Measurements from ENCODE around the gene FCER1G. TPM values are rescaled to one million over a fixed set of nuclear protein-coding genes. Genes with fewer than 3 reads are reported as not detected.

Gene FCER1G
- total and polyA plus RNA-seq, 2 of the 4 experiments (the other 2 are of a cell fraction) = 0.44 TPM; not detected in 1

DNA sequence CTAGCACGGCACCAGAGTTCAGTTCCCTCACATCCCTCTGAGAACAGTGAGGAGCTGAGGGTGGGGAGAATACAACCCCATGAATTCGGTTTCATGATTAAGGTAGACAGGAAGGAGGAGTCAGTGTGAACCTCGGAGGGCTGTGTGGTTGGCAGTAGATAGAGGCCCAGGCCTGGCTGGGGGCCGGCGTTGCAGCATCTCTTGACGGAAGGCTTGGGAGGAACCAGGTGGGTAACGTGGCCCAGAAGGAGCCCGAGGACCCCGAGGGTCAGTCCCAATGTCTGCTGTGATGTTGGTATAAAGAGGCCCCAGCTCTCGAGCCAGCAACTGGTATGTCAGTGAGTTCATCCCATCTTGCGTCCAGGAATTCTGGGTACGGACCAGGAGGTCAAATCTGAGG lies 43.4 kb upstream of the FCER1G start:
- H3K27me3 ChIP-seq (ENCODE audit: control insufficient read depth, insufficient read depth, low read length) = no peaks in the 10 kb centered on the region
- intact Hi-C loops (cut with micrococcal nuclease) = no loop called here
- no peak for DNase-seq
- H3K27ac ChIP-seq (ENCODE audit: insufficient read depth, low read length) = no peak overlapping the region
- TF ChIP-seq, protein P1, sequence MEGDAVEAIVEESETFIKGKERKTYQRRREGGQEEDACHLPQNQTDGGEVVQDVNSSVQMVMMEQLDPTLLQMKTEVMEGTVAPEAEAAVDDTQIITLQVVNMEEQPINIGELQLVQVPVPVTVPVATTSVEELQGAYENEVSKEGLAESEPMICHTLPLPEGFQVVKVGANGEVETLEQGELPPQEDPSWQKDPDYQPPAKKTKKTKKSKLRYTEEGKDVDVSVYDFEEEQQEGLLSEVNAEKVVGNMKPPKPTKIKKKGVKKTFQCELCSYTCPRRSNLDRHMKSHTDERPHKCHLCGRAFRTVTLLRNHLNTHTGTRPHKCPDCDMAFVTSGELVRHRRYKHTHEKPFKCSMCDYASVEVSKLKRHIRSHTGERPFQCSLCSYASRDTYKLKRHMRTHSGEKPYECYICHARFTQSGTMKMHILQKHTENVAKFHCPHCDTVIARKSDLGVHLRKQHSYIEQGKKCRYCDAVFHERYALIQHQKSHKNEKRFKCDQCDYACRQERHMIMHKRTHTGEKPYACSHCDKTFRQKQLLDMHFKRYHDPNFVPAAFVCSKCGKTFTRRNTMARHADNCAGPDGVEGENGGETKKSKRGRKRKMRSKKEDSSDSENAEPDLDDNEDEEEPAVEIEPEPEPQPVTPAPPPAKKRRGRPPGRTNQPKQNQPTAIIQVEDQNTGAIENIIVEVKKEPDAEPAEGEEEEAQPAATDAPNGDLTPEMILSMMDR (conservative IDR thresholded peaks at IDR 0.05; ENCODE audit: low read depth, low read length) = no peak
- no peak for TF ChIP-seq RAD21 (IDR thresholded peaks at IDR 0.05; ENCODE audit: low read length)
- TF ChIP-seq RFX5 (IDR thresholded peaks at IDR 0.05; ENCODE audit: low read depth, low read length) = no peak
- TF ChIP-seq, protein P2, sequence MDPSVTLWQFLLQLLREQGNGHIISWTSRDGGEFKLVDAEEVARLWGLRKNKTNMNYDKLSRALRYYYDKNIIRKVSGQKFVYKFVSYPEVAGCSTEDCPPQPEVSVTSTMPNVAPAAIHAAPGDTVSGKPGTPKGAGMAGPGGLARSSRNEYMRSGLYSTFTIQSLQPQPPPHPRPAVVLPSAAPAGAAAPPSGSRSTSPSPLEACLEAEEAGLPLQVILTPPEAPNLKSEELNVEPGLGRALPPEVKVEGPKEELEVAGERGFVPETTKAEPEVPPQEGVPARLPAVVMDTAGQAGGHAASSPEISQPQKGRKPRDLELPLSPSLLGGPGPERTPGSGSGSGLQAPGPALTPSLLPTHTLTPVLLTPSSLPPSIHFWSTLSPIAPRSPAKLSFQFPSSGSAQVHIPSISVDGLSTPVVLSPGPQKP (IDR thresholded peaks at IDR 0.05; ENCODE audit: borderline replicate concordance, low read depth, low read length) = no peak
- no peak for TF ChIP-seq POLR2A (IDR thresholded peaks at IDR 0.05; ENCODE audit: low read depth, low read length)
- TF ChIP-seq FOS (IDR thresholded peaks at IDR 0.05; ENCODE audit: low read depth, low read length) = no peak
- TF ChIP-seq, protein P3, sequence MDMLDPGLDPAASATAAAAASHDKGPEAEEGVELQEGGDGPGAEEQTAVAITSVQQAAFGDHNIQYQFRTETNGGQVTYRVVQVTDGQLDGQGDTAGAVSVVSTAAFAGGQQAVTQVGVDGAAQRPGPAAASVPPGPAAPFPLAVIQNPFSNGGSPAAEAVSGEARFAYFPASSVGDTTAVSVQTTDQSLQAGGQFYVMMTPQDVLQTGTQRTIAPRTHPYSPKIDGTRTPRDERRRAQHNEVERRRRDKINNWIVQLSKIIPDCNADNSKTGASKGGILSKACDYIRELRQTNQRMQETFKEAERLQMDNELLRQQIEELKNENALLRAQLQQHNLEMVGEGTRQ (IDR thresholded peaks at IDR 0.05; ENCODE audit: low read depth, low read length) = no peak
- TF ChIP-seq MAZ (IDR thresholded peaks at IDR 0.05; ENCODE audit: borderline replicate concordance, low read depth, low read length) = no peak
- no peak for TF ChIP-seq MXI1 (IDR thresholded peaks at IDR 0.05; ENCODE audit: borderline replicate concordance, low read depth, low read length)
- TF ChIP-seq BHLHE40 (IDR thresholded peaks at IDR 0.05; ENCODE audit: low read depth, low read length) = no peak
- TF ChIP-seq MAFK (IDR thresholded peaks at IDR 0.05; ENCODE audit: low read depth, low read length) = no peak
- no peak overlapping the region for H4K5ac ChIP-seq (ENCODE audit: low read depth, low read length)
- dilution Hi-C loops (cut with HindIII; ENCODE audit: low sequenced_read_pairs, unreplicated experiment) = no loop called here
- no peak overlapping the region for H4K8ac ChIP-seq (ENCODE audit: low read depth in 2 of 2, low read length in 2 of 2)
- H2AFZ ChIP-seq (replicated peaks; ENCODE audit: low read length, poor library complexity) = no peak overlapping the region
- no peak overlapping the region for H2BK20ac ChIP-seq (ENCODE audit: low read depth, low read length)
- peaks cover 14% of the 10 kb centered on the region for H3K9me1 ChIP-seq (ENCODE audit: insufficient read depth, low read length)
- no peak overlapping the region for H3K18ac ChIP-seq (ENCODE audit: low read depth, low read length)
- H3K9me3 ChIP-seq (ENCODE audit: control insufficient read depth, insufficient read depth, low read length) = no peaks in the 10 kb centered on the region
- no peak overlapping the region; the same call in 2 of the 3 replicates for H2BK15ac ChIP-seq (ENCODE audit: low read depth, low read length)
- H2AK9ac ChIP-seq (replicated peaks; ENCODE audit: low read depth, low read length, poor library complexity) = no peak overlapping the region
- H3K4me3 ChIP-seq (ENCODE audit: insufficient read depth, low read depth, low read length) = no peak overlapping the region
- no peak overlapping the region for H2BK5ac ChIP-seq (ENCODE audit: low read depth, low read length, poor library complexity, severe bottlenecking)
- no peak overlapping the region for H3K4ac ChIP-seq (ENCODE audit: low read depth, low read length)
- H3K9ac ChIP-seq (ENCODE audit: low read depth, low read length) = no peak overlapping the region
- in situ Hi-C loops (cut with MboI; ENCODE audit: low sequenced_read_pairs) = no loop called here
- BruUV-seq (replicated peaks) = TSS peak; percentile 27
- CTCF ChIA-PET = no interaction called here
- H3K36me3 ChIP-seq (ENCODE audit: control insufficient read depth, insufficient read depth, low read length) = peaks cover 46% of the 10 kb centered on the region
- ATAC-seq (ENCODE audit: low read depth) = no peak
- peaks cover 15% of the 10 kb centered on the region for H3K4me1 ChIP-seq (ENCODE audit: control insufficient read depth, insufficient read depth, low read length)
- no peak overlapping the region for H2BK120ac ChIP-seq (ENCODE audit: low read depth, low read length)
- H3K14ac ChIP-seq (replicated peaks; ENCODE audit: low read depth, low read length) = no peak overlapping the region
- H3K23ac ChIP-seq (ENCODE audit: low read depth, low read length) = no peak overlapping the region
- H4K20me1 ChIP-seq (ENCODE audit: insufficient read depth, low read length) = peaks cover 13% of the 10 kb centered on the region; the same call in 1 of the 2 replicates
- POLR2A ChIA-PET (ENCODE audit: unreplicated experiment) = no interaction called here
- H2AK5ac ChIP-seq (ENCODE audit: low read depth, low read length) = 0 out of 2 replicates have a peak overlapping the region, but pooled peaks have one; percentile 9
- H4K91ac ChIP-seq (ENCODE audit: insufficient read depth, low read depth, low read length) = no peak overlapping the region
- no peak overlapping the region for H3K4me2 ChIP-seq (ENCODE audit: low read depth, low read length)
- WGBS, 2 experiments (ENCODE audit: extremely low coverage in 2 of 2, insufficient read length in 1 of 2) = 93% methylated on average over 5 of the region's 12 CpGs; no CpG with 5 or more reads in 1 of the 2 experiments
- H3K56ac ChIP-seq (ENCODE audit: extremely low read depth, insufficient read depth, low read length) = no peak overlapping the region
- H3K79me1 ChIP-seq (ENCODE audit: low read depth in 1 of 2, low read length in 2 of 2) = peaks cover 15 to 41% of the 10 kb centered on the region in 2 experiments

Measured in IMR-90 (cell line).